Measurements from ENCODE around the gene ABCA1.

Gene ABCA1

GRCh38 chr9:104819033-104819432 lies 108.9 kb downstream of the ABCA1 start:
- Mint-ChIP-seq H3K27ac (no peak overlapping the region), H3K36me3 (ENCODE audit: low read depth) (peaks cover 80% of the 10 kb centered on the region), H3K27me3 (ENCODE audit: low read depth) (no peaks in the 10 kb centered on the region), H3K4me3 (no peak overlapping the region), H3K9me3 (no peaks in the 10 kb centered on the region), H3K4me1 (no peaks in the 10 kb centered on the region)
- TF ChIP-seq CTCF (IDR thresholded peaks at IDR 0.05; ENCODE audit: unreplicated experiment in 3 of 3): no peak

- Mint-ChIP-seq H3K9me3 (no peaks in the 10 kb centered on the region), H3K27me3 (ENCODE audit: low read depth) (no peaks in the 10 kb centered on the region), H3K36me3 (ENCODE audit: low read depth) (peaks cover 77% of the 10 kb centered on the region), H3K4me1 (no peaks in the 10 kb centered on the region), H3K4me3 (no peak overlapping the region), H3K27ac (no peak overlapping the region)
- TF ChIP-seq CTCF (IDR thresholded peaks at IDR 0.05; ENCODE audit: unreplicated experiment in 3 of 3): no peak
Observed at GRCh38 chr9:104817437-104817836, 110.5 kb downstream of the ABCA1 start.

- Mint-ChIP-seq H3K9me3 (no peaks in the 10 kb centered on the region), H3K27me3 (ENCODE audit: low read depth) (no peaks in the 10 kb centered on the region), H3K4me3 (no peak overlapping the region), H3K36me3 (ENCODE audit: low read depth) (peaks cover 83% of the 10 kb centered on the region), H3K4me1 (no peaks in the 10 kb centered on the region), H3K27ac (no peak overlapping the region)
- no peak for TF ChIP-seq CTCF (IDR thresholded peaks at IDR 0.05; ENCODE audit: unreplicated experiment in 3 of 3)
Observed at GRCh38 chr9:104815851-104816565, 111.9 kb downstream of the ABCA1 start.

- Mint-ChIP-seq H3K27me3 (ENCODE audit: low read depth) (no peaks in the 10 kb centered on the region), H3K9me3 (no peaks in the 10 kb centered on the region), H3K27ac (peak overlapping the region; percentile 26 to 84 (median 81)), H3K36me3 (ENCODE audit: low read depth) (peaks cover 64% of the 10 kb centered on the region), H3K4me3 (no peak overlapping the region), H3K4me1 (no peaks in the 10 kb centered on the region)
- TF ChIP-seq CTCF (IDR thresholded peaks at IDR 0.05; ENCODE audit: unreplicated experiment in 3 of 3): no peak
Observed at GRCh38 chr9:104810421-104811339, 117.3 kb downstream of the ABCA1 start.

GRCh38 chr9:104808035-104808614 lies 119.8 kb downstream of the ABCA1 start:
- no peak overlapping the region for H3K4me3 Mint-ChIP-seq
- no peak overlapping the region for H3K27ac Mint-ChIP-seq
- peaks cover 2% of the 10 kb centered on the region for H3K4me1 Mint-ChIP-seq
- TF ChIP-seq CTCF (IDR thresholded peaks at IDR 0.05; ENCODE audit: unreplicated experiment in 3 of 3): peak in 1 of 3 experiments; percentile 10
- H3K9me3 Mint-ChIP-seq: no peaks in the 10 kb centered on the region
- H3K27me3 Mint-ChIP-seq (ENCODE audit: low read depth): no peaks in the 10 kb centered on the region
- peaks cover 44% of the 10 kb centered on the region for H3K36me3 Mint-ChIP-seq (ENCODE audit: low read depth)

Measured in nephron (organoid).